PC-9 (cell line): ENCODE results near the gene RELA. TPM values are rescaled to one million over a fixed set of nuclear protein-coding genes. Genes with fewer than 3 reads are reported as not detected.

ENCODE experiments used
- BruUV-seq: library from RNA; stranded (reverse); fragments of 400-500 nt; replicated peaks from 2 replicates; lab custom pipeline; 2021; lab: Mats Ljungman, UMichigan
- CTCF ChIA-PET: fragments of 300-600 bp; sonication (Branson Sonifier 250); formaldehyde crosslinking; loops from one replicate; lab custom pipeline; 2022; ENCODE audit warnings: antibody characterized with exemption; lab: Charles Lee
- POLR2A ChIA-PET: fragments of 300-600 bp; sonication (Branson Sonifier 250); formaldehyde crosslinking; loops from one replicate; lab custom pipeline; 2022; ENCODE audit warnings: antibody characterized with exemption; ENCODE audit not compliant: unreplicated experiment; lab: Charles Lee
- DNase-seq, 2 experiments: peaks; one replicate each; pipeline versions ENCODE4 v3.0.0 to v3.0.0-alpha.2; 2015 to 2022; ENCODE audit warnings: mixed read lengths in 1 of 2
- H2AFZ ChIP-seq: fragments of 200-600 bp; sonication (generic); 2 replicates; pipeline ENCODE4 v1.8.1; 2017; ENCODE audit warnings: antibody characterized with exemption
- H3F3A ChIP-seq: fragments of 200-600 bp; sonication (generic); 2 replicates; pipeline ENCODE4 v1.8.1; 2017; ENCODE audit warnings: antibody characterized with exemption, mild to moderate bottlenecking, low read depth; ENCODE audit not compliant: insufficient read depth
- H3K27ac ChIP-seq: fragments of 200-600 bp; sonication (generic); 2 replicates; pipeline ENCODE4 v1.6.1; 2016; ENCODE audit warnings: mixed run types
- H3K27me3 ChIP-seq: fragments of 200-600 bp; sonication (generic); 2 replicates; pipeline ENCODE4 v1.6.1; 2016; ENCODE audit warnings: low read depth, mixed run types; ENCODE audit not compliant: insufficient read depth
- H3K36me3 ChIP-seq: fragments of 200-600 bp; sonication (generic); 2 replicates; pipeline ENCODE4 v1.6.1; 2016; ENCODE audit warnings: low read depth, mixed run types
- H3K4me1 ChIP-seq: fragments of 200-600 bp; sonication (generic); replicated peaks from 2 replicates; pipeline ENCODE4 v1.6.1; 2016; ENCODE audit warnings: mixed run types; ENCODE audit not compliant: insufficient read depth
- H3K4me2 ChIP-seq: fragments of 200-600 bp; sonication (generic); 2 replicates; pipeline ENCODE4 v1.6.1; 2017; ENCODE audit warnings: mixed run types
- H3K4me3 ChIP-seq: fragments of 200-600 bp; sonication (generic); 2 replicates; pipeline ENCODE4 v1.6.1; 2016; ENCODE audit warnings: mixed run types
- H3K79me2 ChIP-seq: fragments of 200-600 bp; sonication (generic); 2 replicates; pipeline ENCODE4 v1.6.1; 2017; ENCODE audit warnings: low read depth, mixed run types
- H3K9me2 ChIP-seq: fragments of 200-600 bp; sonication (generic); 2 replicates; pipeline ENCODE4 v1.8.1; 2017; ENCODE audit warnings: mild to moderate bottlenecking; ENCODE audit not compliant: insufficient read depth
- H3K9me3 ChIP-seq: fragments of 200-600 bp; sonication (generic); 2 replicates; pipeline ENCODE4 v1.8.1; 2016; ENCODE audit warnings: low read depth; ENCODE audit not compliant: insufficient read depth
- H4K20me1 ChIP-seq: fragments of 200-600 bp; sonication (generic); 2 replicates; pipeline ENCODE4 v1.8.1; 2017; ENCODE audit not compliant: insufficient read depth
- EZH2 ChIP-seq: fragments of 200-600 bp; sonication (generic); IDR thresholded peaks from 2 replicates; pipeline ENCODE4 v1.8.0; 2017; ENCODE audit warnings: antibody characterized with exemption, low read depth
- intact Hi-C: fragments of 100-400 bp; cut with micrococcal nuclease; formaldehyde crosslinking; loops from one replicate; pipeline ENCODE4 v1.10.0; 2022; ENCODE audit not compliant: unreplicated experiment
- total RNA-seq: library from RNA; stranded (reverse); gene quantifications from 2 replicates; pipeline ENCODE4 v1.2.3, GENCODE V29; 2021
- TF ChIP-seq, protein P1 (sequence below): fragments of 200-600 bp; sonication (generic); conservative IDR thresholded peaks from 2 replicates; pipeline ENCODE4 v1.6.1; 2017; ENCODE audit warnings: mixed run types, antibody characterized with exemption, mild to moderate bottlenecking, moderate library complexity

RELA gene
- total RNA-seq, 1 experiment from 2014 or later: 86.8 TPM

DNA sequence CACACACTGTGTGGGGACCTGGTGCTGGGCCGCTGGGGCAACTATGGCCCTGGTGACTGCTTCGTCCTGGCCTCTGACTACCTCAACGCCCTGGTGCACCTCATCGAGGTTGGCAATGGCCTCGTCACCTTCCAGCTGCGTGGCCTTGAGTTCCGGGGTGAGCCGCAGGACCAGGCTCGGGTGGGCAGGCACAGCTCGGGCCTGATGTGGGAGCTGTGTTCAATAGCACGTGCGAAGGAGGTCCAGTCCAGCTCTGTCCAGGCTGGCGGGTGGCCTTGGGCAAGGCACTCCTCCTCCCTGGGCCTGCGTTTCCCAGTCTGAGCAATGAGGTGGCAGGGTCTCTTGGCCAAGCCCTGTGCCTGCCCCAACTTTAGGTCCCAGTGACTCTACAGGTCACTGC is 33.1 kb downstream of the RELA start:
- Histone ChIP-seq H3K4me1 (no peaks in the 10 kb centered on the region), H3K4me3 (no peak overlapping the region), H3K79me2 (no peaks in the 10 kb centered on the region), H3K9me3 (no peaks in the 10 kb centered on the region), H3F3A (peaks cover 4% of the 10 kb centered on the region; the same call in 1 of the 2 replicates), H3K27me3 (no peaks in the 10 kb centered on the region), H3K4me2 (no peak overlapping the region), H3K9me2 (no peaks in the 10 kb centered on the region), H4K20me1 (peaks cover 13% of the 10 kb centered on the region), H3K36me3 (peaks cover 40% of the 10 kb centered on the region), H3K27ac (no peak overlapping the region), H2AFZ (no peak overlapping the region)
- ChIA-PET CTCF (no interaction called here), POLR2A (interaction anchor here (0.6 kb wide), 1 partner anchor 76 kb away, joined by 6 read pairs; no protein-coding TSS in a partner anchor)
- no TSS peak for BruUV-seq
- no peak for DNase-seq
- no peak for TF ChIP-seq EZH2
- TF ChIP-seq, protein P1, sequence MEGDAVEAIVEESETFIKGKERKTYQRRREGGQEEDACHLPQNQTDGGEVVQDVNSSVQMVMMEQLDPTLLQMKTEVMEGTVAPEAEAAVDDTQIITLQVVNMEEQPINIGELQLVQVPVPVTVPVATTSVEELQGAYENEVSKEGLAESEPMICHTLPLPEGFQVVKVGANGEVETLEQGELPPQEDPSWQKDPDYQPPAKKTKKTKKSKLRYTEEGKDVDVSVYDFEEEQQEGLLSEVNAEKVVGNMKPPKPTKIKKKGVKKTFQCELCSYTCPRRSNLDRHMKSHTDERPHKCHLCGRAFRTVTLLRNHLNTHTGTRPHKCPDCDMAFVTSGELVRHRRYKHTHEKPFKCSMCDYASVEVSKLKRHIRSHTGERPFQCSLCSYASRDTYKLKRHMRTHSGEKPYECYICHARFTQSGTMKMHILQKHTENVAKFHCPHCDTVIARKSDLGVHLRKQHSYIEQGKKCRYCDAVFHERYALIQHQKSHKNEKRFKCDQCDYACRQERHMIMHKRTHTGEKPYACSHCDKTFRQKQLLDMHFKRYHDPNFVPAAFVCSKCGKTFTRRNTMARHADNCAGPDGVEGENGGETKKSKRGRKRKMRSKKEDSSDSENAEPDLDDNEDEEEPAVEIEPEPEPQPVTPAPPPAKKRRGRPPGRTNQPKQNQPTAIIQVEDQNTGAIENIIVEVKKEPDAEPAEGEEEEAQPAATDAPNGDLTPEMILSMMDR: no peak
- intact Hi-C loops: no loop called here

DNA sequence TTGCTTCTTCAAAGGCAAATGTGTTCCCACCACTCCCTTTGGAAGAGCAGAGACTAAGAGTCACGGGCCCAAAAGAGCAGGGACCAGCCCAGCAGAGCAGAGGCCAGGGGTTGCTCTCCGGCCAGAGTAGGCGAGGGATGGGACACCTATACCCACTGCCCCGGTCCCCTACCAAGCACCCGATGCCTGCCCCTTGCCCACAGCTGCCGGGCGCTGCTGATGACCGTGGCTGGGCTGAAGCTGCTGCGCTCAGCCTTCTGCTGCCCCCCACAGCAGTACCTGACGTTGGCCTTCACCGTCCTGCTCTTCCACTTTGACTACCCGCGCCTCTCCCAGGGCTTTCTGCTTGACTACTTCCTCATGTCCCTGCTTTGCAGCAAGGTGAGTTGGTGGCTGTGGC is 35.5 kb downstream of the RELA start:
- no peak overlapping the region for H3K27ac ChIP-seq
- no peak overlapping the region for H2AFZ ChIP-seq
- no peaks in the 10 kb centered on the region for H3K9me2 ChIP-seq
- H3K4me2 ChIP-seq: no peak overlapping the region
- H3K9me3 ChIP-seq: no peaks in the 10 kb centered on the region
- no peak overlapping the region for H3K4me3 ChIP-seq
- no peak for DNase-seq
- H3K36me3 ChIP-seq: peaks cover 47% of the 10 kb centered on the region
- peaks cover 24% of the 10 kb centered on the region for H4K20me1 ChIP-seq
- intact Hi-C loops: no loop called here
- no TSS peak for BruUV-seq
- TF ChIP-seq EZH2: no peak
- TF ChIP-seq, protein P1: no peak
- peaks cover 4% of the 10 kb centered on the region; the same call in 1 of the 2 replicates for H3F3A ChIP-seq
- H3K79me2 ChIP-seq: no peaks in the 10 kb centered on the region
- H3K4me1 ChIP-seq: no peaks in the 10 kb centered on the region
- CTCF ChIA-PET: no interaction called here
- H3K27me3 ChIP-seq: no peaks in the 10 kb centered on the region
- POLR2A ChIA-PET: no interaction called here

- Histone ChIP-seq H3K79me2 (no peaks in the 10 kb centered on the region), H3F3A (peaks cover 2% of the 10 kb centered on the region; the same call in 1 of the 2 replicates), H3K4me1 (no peaks in the 10 kb centered on the region), H3K4me3 (no peak overlapping the region), H4K20me1 (peaks cover 32% of the 10 kb centered on the region), H3K9me2 (no peaks in the 10 kb centered on the region), H3K27ac (no peak overlapping the region), H3K36me3 (peaks cover 42% of the 10 kb centered on the region), H3K4me2 (no peak overlapping the region), H2AFZ (no peak overlapping the region), H3K9me3 (no peaks in the 10 kb centered on the region), H3K27me3 (no peaks in the 10 kb centered on the region)
- no TSS peak for BruUV-seq
- POLR2A ChIA-PET: no interaction called here
- CTCF ChIA-PET: no interaction called here
- TF ChIP-seq, protein P1: peak; percentile 55
- TF ChIP-seq EZH2: no peak
- intact Hi-C loops: no loop called here
- peak in 1 of 2 experiments; percentile 26 for DNase-seq
Measured at GRCh38 chr11:65625628-65626342, 36.9 kb downstream of the RELA start.
